ENCODE results near the gene NTRK3. TPM values are rescaled to one million over a fixed set of nuclear protein-coding genes. Genes with fewer than 3 reads are reported as not detected.

NTRK3 gene
- total RNA-seq, 5 donors from 2014 or later (not counting 1 experiment from before 2014, with no cell fraction given), result not detected

DNA sequence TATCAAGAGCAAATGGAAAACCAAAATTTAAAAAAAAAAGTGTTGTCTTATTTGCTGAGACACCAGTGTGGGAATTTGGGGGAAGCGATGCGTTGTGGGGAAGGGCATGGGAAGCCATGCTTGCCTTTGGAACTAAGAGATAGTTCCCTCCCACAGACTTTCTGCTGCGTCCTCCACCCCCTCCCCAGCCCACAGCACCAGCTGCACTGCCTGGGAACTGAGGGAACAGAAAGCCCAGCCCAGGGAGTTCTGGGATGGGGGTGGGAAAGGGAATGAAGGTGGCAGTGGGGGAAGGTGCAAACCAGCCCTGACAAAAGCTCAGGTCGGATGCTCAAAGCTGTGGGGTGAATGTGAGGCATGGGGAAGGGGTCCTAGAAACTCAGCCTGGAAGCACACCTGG is 8.1 kb upstream of the NTRK3 start:
- Mint-ChIP-seq H3K9me3 (no peaks in the 10 kb centered on the region), H3K27ac (no peak overlapping the region), H3K4me3 (no peak overlapping the region), H3K4me1 (no peaks in the 10 kb centered on the region), H3K36me3 (no peaks in the 10 kb centered on the region), H3K27me3 (peaks cover 45 to 59% of the 10 kb centered on the region in 2 donors)
- POLR2A ChIA-PET, result no interaction called here
- ATAC-seq (replicated peaks in 1 of 4) (no peak), DNase-seq (no peak)
- H3K9me3 ChIP-seq, result no peaks in the 10 kb centered on the region
- H3K4me3 ChIP-seq (ENCODE audit: control insufficient read depth in 1 of 2, extremely low read depth in 1 of 2, low read length in 1 of 2), result no peak overlapping the region
- no peaks in the 10 kb centered on the region for H3K4me1 ChIP-seq (ENCODE audit: control insufficient read depth in 1 of 2, extremely low read depth in 1 of 2, insufficient read depth in 2 of 2, low read length in 2 of 2)
- H3K27ac ChIP-seq (ENCODE audit: low read length), result no peak overlapping the region
- WGBS (ENCODE audit: insufficient coverage), result 43% methylated on average over 1 of the region's 4 CpGs
- no peaks in the 10 kb centered on the region for H3K36me3 ChIP-seq (ENCODE audit: control insufficient read depth in 2 of 2, extremely low read depth in 1 of 2, insufficient read depth in 1 of 2, low read length in 1 of 2)
- CTCF ChIA-PET, result no interaction called here
- H3K27me3 ChIP-seq (replicated peaks in 1 of 2; ENCODE audit: control insufficient read depth in 2 of 2, extremely low read depth in 1 of 2, insufficient read depth in 2 of 2, low read length in 1 of 2), result peaks cover 0 to 40% of the 10 kb centered on the region in 2 experiments

DNA sequence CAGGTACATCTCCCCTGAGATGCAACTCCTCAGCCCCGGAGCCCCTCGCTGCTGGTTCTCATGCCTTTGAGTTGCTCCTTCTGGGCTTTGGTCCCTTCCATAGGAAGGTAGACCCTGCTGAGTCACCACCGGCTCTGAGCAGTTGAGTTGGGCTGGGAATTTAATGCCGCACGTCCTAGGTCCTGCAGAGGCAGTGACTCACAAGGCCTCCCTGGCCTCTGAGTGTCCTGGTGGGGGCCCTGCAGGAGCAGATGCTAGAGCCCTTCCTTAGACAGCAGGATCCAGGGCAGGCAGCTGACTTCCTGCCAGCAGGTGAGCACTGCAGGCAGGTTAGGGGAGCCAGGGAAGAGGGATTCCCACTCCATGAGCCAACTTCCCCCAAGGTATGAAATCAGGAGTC is 5.5 kb upstream of the NTRK3 start:
- ATAC-seq (replicated peaks in 1 of 4) (no peak), DNase-seq (no peak)
- H3K27me3 Mint-ChIP-seq, result peaks cover 61 to 73% of the 10 kb centered on the region in 2 donors
- H3K27ac ChIP-seq (ENCODE audit: low read length), result no peak overlapping the region
- no peaks in the 10 kb centered on the region for H3K36me3 ChIP-seq (ENCODE audit: control insufficient read depth in 2 of 2, extremely low read depth in 1 of 2, insufficient read depth in 1 of 2, low read length in 1 of 2)
- no peaks in the 10 kb centered on the region for H3K9me3 ChIP-seq
- peaks cover 7 to 11% (median 9%) of the 10 kb centered on the region in 3 donors for H3K4me1 Mint-ChIP-seq
- no peak overlapping the region for H3K4me3 ChIP-seq (ENCODE audit: control insufficient read depth in 1 of 2, extremely low read depth in 1 of 2, low read length in 1 of 2)
- peaks cover 0 to 9% of the 10 kb centered on the region in 2 experiments for H3K4me1 ChIP-seq (ENCODE audit: control insufficient read depth in 1 of 2, extremely low read depth in 1 of 2, insufficient read depth in 2 of 2, low read length in 2 of 2)
- ChIA-PET POLR2A (no interaction called here), CTCF (no interaction called here)
- no peak overlapping the region for H3K4me3 Mint-ChIP-seq
- H3K36me3 Mint-ChIP-seq, result no peaks in the 10 kb centered on the region
- H3K27ac Mint-ChIP-seq, result no peak overlapping the region
- WGBS (ENCODE audit: insufficient coverage), result 87% methylated on average over 5 of the region's 5 CpGs
- no peaks in the 10 kb centered on the region for H3K9me3 Mint-ChIP-seq
- H3K27me3 ChIP-seq (replicated peaks in 1 of 2; ENCODE audit: control insufficient read depth in 2 of 2, extremely low read depth in 1 of 2, insufficient read depth in 2 of 2, low read length in 1 of 2), result peaks cover 5 to 52% of the 10 kb centered on the region in 2 experiments

DNA sequence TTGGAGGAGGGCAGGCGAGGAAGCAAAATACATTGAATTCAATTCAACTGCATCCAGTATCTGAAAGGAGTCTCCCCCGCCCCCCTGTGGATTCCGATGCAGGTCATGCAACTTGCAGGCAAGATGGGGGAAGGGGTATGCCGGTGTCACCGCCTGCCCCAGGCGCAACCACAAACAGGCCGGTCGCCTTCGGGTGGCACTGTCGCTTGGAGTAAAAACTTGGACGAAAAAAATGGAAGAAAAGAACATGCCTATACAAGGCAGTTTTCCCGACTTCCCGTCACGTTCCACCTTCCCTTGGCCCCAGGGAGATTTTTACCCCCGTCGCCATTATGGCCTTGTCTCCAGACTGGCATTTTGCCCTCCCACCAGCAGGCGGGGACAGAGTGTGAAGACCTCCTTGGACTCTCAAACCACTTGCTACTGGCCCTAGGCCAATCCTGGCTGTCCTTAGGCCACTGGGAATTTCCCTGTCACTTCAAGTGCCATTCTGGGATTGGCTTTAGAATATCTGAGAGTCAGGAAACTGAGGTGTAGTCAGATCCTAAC is 1.6 kb upstream of the NTRK3 start:
- no peaks in the 10 kb centered on the region for H3K9me3 Mint-ChIP-seq
- 24% methylated on average over 13 of the region's 17 CpGs for WGBS (ENCODE audit: insufficient coverage)
- DNase-seq, result no peak
- H3K9me3 ChIP-seq, result no peaks in the 10 kb centered on the region
- no peak overlapping the region for H3K27ac Mint-ChIP-seq
- H3K36me3 Mint-ChIP-seq, result no peaks in the 10 kb centered on the region
- peaks cover 19 to 29% (median 20%) of the 10 kb centered on the region in 3 donors for H3K4me1 Mint-ChIP-seq
- peak overlapping the region in 1 of 2 donors; percentile 67 for H3K4me3 ChIP-seq (ENCODE audit: control insufficient read depth in 1 of 2, extremely low read depth in 1 of 2, low read length in 1 of 2)
- H3K4me3 Mint-ChIP-seq, result peak overlapping the region in 2 of 3 donors; percentile 76 to 77
- ChIA-PET CTCF (no interaction called here), POLR2A (interaction anchor here in 1 of 2 donors (0.6 kb wide), 1 partner anchor 190 kb away, joined by 3 read pairs; no protein-coding TSS in a partner anchor)
- H3K27me3 Mint-ChIP-seq, result peaks cover 60 to 77% of the 10 kb centered on the region in 2 donors
- H3K27ac ChIP-seq (ENCODE audit: low read length), result no peak overlapping the region
- H3K27me3 ChIP-seq (replicated peaks in 1 of 2; ENCODE audit: control insufficient read depth in 2 of 2, extremely low read depth in 1 of 2, insufficient read depth in 2 of 2, low read length in 1 of 2), result peaks cover 5 to 77% of the 10 kb centered on the region in 2 experiments
- no peaks in the 10 kb centered on the region for H3K36me3 ChIP-seq (ENCODE audit: control insufficient read depth in 2 of 2, extremely low read depth in 1 of 2, insufficient read depth in 1 of 2, low read length in 1 of 2)
- no peak for ATAC-seq (replicated peaks in 1 of 4)
- H3K4me1 ChIP-seq (ENCODE audit: control insufficient read depth in 1 of 2, extremely low read depth in 1 of 2, insufficient read depth in 2 of 2, low read length in 2 of 2), result peaks cover 2 to 25% of the 10 kb centered on the region in 2 experiments

DNA sequence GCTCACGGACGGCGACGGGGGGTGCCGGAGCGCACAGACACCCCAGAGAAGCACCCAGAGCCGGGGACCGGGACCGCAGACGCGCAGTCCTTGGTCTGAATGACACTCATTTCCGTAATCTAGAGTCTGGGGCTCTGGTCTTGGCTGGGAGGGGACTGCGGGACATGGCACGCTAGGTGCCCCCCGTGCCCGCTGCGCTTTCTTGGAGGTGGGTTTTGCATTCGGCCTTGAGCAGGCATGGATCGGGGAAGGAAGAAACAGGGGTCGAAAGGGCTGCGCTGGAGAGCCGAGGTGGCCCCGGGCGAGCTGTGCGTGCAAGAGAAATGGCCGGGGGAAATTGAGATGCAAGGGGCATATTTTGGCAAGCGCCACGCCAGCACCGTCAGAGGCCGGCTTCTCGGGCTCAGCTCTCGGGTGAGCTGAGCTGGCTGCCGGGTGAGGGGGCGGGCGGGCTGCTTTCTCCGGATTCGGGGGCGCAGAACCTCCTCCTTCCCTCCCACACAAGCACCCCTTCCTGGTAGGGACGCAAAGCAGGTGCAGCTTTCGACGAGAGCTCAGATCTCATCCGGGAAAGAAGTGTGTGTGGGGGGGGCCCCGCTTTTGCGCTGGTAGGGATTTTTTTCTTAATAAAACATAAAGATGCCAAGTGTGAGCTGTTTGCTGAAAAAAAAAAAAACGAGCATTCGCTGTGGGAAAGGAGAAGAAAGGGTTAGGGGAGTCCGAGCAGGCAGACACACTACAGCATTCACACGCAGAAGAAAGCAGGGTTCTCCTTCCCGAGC is 963 bp upstream of the NTRK3 start:
- 4% methylated on average over 32 of the region's 49 CpGs for WGBS (ENCODE audit: insufficient coverage)
- DNase-seq (no peak), ATAC-seq (replicated peaks in 1 of 4) (no peak)

DNA sequence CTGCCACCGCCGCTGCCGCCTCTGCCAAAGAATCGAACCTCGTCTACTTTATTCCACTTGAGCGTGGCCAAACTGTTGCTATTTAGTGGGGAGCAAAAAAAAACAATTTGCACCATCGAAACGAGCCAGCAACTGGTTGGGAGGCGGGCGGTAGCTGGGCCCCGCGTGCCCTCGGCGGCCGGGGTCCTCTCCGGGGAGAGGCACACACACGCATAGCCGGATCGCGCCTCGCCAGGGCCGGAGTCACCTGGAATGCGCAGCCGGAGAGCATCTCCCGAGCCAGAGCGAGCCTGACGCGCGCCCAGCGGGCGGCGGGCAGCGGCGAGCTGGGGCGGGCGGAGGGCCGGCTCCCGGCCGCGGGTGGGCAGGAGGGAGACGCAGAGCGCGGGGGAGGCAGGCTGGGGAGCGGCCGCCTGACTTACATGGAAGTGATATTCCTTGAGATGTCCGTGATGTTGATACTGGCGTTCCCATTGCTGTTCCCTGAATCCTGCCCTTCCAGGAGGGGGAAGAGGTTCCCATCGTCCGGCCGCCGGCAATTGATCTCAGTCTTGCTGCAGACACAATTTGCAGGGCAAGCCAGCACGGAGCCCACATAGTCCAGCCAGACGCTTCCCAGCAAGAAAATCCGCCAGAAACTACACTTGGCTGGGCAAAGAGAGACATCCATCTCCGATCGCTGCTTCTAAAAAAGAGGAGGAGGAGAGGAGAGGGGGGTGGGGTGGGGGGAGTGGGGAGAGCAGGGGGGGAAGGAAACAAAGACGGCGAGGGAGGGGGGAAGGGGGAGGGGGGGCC is 858 bp downstream of the NTRK3 start:
- peaks cover 19 to 29% (median 20%) of the 10 kb centered on the region in 3 donors for H3K4me1 Mint-ChIP-seq
- H3K27me3 Mint-ChIP-seq, result peaks cover 54 to 65% of the 10 kb centered on the region in 2 donors
- peak overlapping the region; percentile 55 to 73 (median 61) for H3K4me3 Mint-ChIP-seq
- no peaks in the 10 kb centered on the region for H3K9me3 Mint-ChIP-seq
- no peaks in the 10 kb centered on the region for H3K36me3 ChIP-seq (ENCODE audit: control insufficient read depth in 2 of 2, extremely low read depth in 1 of 2, insufficient read depth in 1 of 2, low read length in 1 of 2)
- peaks cover 2 to 25% of the 10 kb centered on the region in 2 experiments for H3K4me1 ChIP-seq (ENCODE audit: control insufficient read depth in 1 of 2, extremely low read depth in 1 of 2, insufficient read depth in 2 of 2, low read length in 2 of 2)
- 2% methylated on average over 47 of the region's 58 CpGs for WGBS (ENCODE audit: insufficient coverage)
- H3K36me3 Mint-ChIP-seq, result no peaks in the 10 kb centered on the region
- H3K27ac Mint-ChIP-seq, result no peak overlapping the region
- peaks cover 5 to 74% of the 10 kb centered on the region in 2 experiments for H3K27me3 ChIP-seq (replicated peaks in 1 of 2; ENCODE audit: control insufficient read depth in 2 of 2, extremely low read depth in 1 of 2, insufficient read depth in 2 of 2, low read length in 1 of 2)
- POLR2A ChIA-PET, result no interaction called here
- DNase-seq (no peak), ATAC-seq (replicated peaks in 1 of 4) (no peak)
- no peaks in the 10 kb centered on the region for H3K9me3 ChIP-seq
- H3K27ac ChIP-seq (ENCODE audit: low read length), result no peak overlapping the region
- CTCF ChIA-PET, result no interaction called here
- peak overlapping the region in 1 of 2 donors; percentile 42 for H3K4me3 ChIP-seq (ENCODE audit: control insufficient read depth in 1 of 2, extremely low read depth in 1 of 2, low read length in 1 of 2)

More for the DNA sequence above, 963 bp upstream of the NTRK3 start:
- Histone ChIP-seq H3K4me1 (ENCODE audit: control insufficient read depth in 1 of 2, extremely low read depth in 1 of 2, insufficient read depth in 2 of 2, low read length in 2 of 2) (peaks cover 2 to 25% of the 10 kb centered on the region in 2 experiments), H3K9me3 (no peaks in the 10 kb centered on the region), H3K36me3 (ENCODE audit: control insufficient read depth in 2 of 2, extremely low read depth in 1 of 2, insufficient read depth in 1 of 2, low read length in 1 of 2) (no peaks in the 10 kb centered on the region), H3K4me3 (ENCODE audit: control insufficient read depth in 1 of 2, extremely low read depth in 1 of 2, low read length in 1 of 2) (peak overlapping the region; percentile 15 to 67), H3K27me3 (replicated peaks in 1 of 2; ENCODE audit: control insufficient read depth in 2 of 2, extremely low read depth in 1 of 2, insufficient read depth in 2 of 2, low read length in 1 of 2) (peaks cover 5 to 78% of the 10 kb centered on the region in 2 experiments), H3K27ac (ENCODE audit: low read length) (no peak overlapping the region)
- Mint-ChIP-seq H3K36me3 (no peaks in the 10 kb centered on the region), H3K27ac (peak overlapping the region in 1 of 2 donors; percentile 61), H3K4me3 (peak overlapping the region; percentile 75 to 77 (median 76)), H3K9me3 (no peaks in the 10 kb centered on the region), H3K27me3 (peaks cover 63 to 80% of the 10 kb centered on the region in 2 donors), H3K4me1 (peaks cover 19 to 29% (median 20%) of the 10 kb centered on the region in 3 donors)
- CTCF ChIA-PET, result no interaction called here
- POLR2A ChIA-PET, result interaction anchor here in 1 of 2 donors (0.6 kb wide), 1 partner anchor 191 kb away, joined by 3 read pairs; no protein-coding TSS in a partner anchor

DNA sequence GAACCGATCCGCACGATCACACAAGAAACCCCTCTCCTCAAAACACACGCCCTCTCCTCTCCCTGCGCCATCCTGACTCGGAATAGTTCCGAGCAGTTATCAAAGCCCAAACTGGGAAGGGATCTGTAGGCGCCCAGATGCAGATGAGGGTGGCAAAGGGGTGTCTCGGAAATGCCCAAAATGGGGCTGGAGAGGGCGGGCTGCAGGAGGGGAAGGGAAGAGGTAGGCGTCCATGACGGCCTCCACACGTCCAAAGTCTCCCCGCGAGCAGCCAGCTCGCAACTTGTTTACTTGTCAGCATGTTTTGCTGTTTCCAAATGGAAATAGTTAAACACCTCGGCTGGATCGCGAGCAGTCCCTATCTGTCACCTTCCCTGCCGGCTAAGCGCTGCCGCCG is 1.5 kb downstream of the NTRK3 start:
- no peak overlapping the region for H3K27ac ChIP-seq (ENCODE audit: low read length)
- H3K27me3 ChIP-seq (replicated peaks in 1 of 2; ENCODE audit: control insufficient read depth in 2 of 2, extremely low read depth in 1 of 2, insufficient read depth in 2 of 2, low read length in 1 of 2), result peaks cover 5 to 70% of the 10 kb centered on the region in 2 experiments
- DNase-seq (no peak), ATAC-seq (replicated peaks in 1 of 4) (no peak)
- no peaks in the 10 kb centered on the region for H3K9me3 Mint-ChIP-seq
- peak overlapping the region; percentile 54 to 73 (median 61) for H3K4me3 Mint-ChIP-seq
- H3K9me3 ChIP-seq, result no peaks in the 10 kb centered on the region
- H3K4me1 Mint-ChIP-seq, result peaks cover 19 to 29% (median 20%) of the 10 kb centered on the region in 3 donors
- no peaks in the 10 kb centered on the region for H3K36me3 Mint-ChIP-seq
- ChIA-PET CTCF (no interaction called here), POLR2A (no interaction called here)
- WGBS (ENCODE audit: insufficient coverage), result 2% methylated on average over 19 of the region's 23 CpGs
- H3K4me3 ChIP-seq (ENCODE audit: control insufficient read depth in 1 of 2, extremely low read depth in 1 of 2, low read length in 1 of 2), result peak overlapping the region in 1 of 2 donors; percentile 42
- peaks cover 2 to 25% of the 10 kb centered on the region in 2 experiments for H3K4me1 ChIP-seq (ENCODE audit: control insufficient read depth in 1 of 2, extremely low read depth in 1 of 2, insufficient read depth in 2 of 2, low read length in 2 of 2)
- peaks cover 51 to 61% of the 10 kb centered on the region in 2 donors for H3K27me3 Mint-ChIP-seq
- no peak overlapping the region for H3K27ac Mint-ChIP-seq
- no peaks in the 10 kb centered on the region for H3K36me3 ChIP-seq (ENCODE audit: control insufficient read depth in 2 of 2, extremely low read depth in 1 of 2, insufficient read depth in 1 of 2, low read length in 1 of 2)
